GM12891 (cell line): ENCODE measurements around the gene ATXN10.

Experiments
- POLR2A ChIP-seq: IDR thresholded peaks from 2 replicates; pipeline ENCODE4 v1.6.1; 2011; ENCODE audit warnings: low read depth, low read length, control low read depth
- POLR2AphosphoS5 ChIP-seq: IDR thresholded peaks from 2 replicates; pipeline ENCODE4 v1.6.1; 2011; ENCODE audit warnings: low read depth, low read length, control low read depth
- POU2F2 ChIP-seq: IDR thresholded peaks from 2 replicates; pipeline ENCODE4 v1.6.1; 2011; ENCODE audit warnings: low read depth, mild to moderate bottlenecking, control low read depth, low read length, moderate library complexity
- SPI1 ChIP-seq: IDR thresholded peaks from 2 replicates; pipeline ENCODE4 v1.6.1; 2011; ENCODE audit warnings: low read depth, low read length, control low read depth
- TAF1 ChIP-seq: IDR thresholded peaks from 2 replicates; pipeline ENCODE4 v1.6.1; 2011; ENCODE audit warnings: low read depth, low read length, control low read depth

DNA sequence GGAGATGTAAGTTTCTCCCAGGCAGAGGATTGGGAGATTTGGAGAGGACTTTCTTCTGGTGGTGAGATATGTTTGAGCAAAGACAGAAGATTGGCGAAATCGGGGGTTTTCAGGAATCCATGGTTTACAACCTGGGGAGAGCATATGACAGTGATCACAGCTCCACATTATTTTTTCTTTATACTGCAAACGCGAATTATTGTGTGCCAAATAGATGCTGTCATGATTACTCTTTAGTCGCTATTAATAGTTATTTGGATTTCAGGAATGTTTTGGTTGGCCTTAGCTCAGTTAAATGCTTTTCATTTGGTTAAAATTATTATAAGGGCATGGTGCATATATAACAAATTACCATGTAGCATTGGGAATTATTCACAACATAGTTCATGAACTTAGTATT is 15.2 kb downstream of the ATXN10 start:
- no peak for TF ChIP-seq POLR2A
- TF ChIP-seq TAF1 = no peak
- no peak for TF ChIP-seq POLR2AphosphoS5
- no peak for TF ChIP-seq SPI1
- no peak for TF ChIP-seq POU2F2
